GM12874 (cell line): ENCODE results near the gene HIVEP3.

Source experiments
- CTCF ChIP-seq: IDR thresholded peaks from 2 replicates; pipeline ENCODE4 v1.5.1; 2011; ENCODE audit warnings: low read depth, mild to moderate bottlenecking, control low read depth, low read length, moderate library complexity; ENCODE audit not compliant: insufficient read depth

Gene HIVEP3

GRCh38 chr1:41724248-41724647, 194.5 kb downstream of the HIVEP3 start:
- TF ChIP-seq CTCF: no peak

- no peak for TF ChIP-seq CTCF
Observed at GRCh38 chr1:41723786-41724185, 194.9 kb downstream of the HIVEP3 start.

GRCh38 chr1:41722184-41722583, 196.5 kb downstream of the HIVEP3 start:
- no peak for TF ChIP-seq CTCF

DNA sequence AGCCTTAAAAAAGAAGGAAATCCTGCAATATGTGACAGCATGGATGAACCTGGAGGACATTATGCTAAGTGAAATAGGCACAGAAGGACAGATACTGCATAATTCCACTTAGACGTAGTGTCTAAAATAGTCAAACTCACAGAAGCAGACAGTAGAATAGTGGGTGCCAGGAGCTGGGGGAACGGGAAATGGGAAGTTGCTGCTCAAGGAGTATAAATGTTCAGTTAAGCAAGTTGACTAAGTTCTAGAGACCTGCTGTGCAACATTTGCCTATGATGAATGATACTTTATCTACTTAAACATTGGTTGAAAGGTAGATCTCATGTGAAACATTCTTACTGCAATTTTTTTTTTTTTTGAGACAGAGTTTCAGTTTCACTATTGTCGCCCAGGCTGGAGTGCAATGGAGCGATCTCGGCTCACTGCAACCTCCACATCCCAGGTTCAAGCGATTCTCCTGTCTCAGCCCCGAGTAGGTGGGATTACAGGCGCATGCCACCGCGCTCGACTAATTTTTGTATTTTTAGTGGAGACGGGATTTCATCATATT, 197.8 kb downstream of the HIVEP3 start:
- no peak for TF ChIP-seq CTCF

GRCh38 chr1:41719590-41719989, 199.1 kb downstream of the HIVEP3 start:
- no peak for TF ChIP-seq CTCF

GRCh38 chr1:41719128-41719527, 199.6 kb downstream of the HIVEP3 start:
- no peak for TF ChIP-seq CTCF

DNA sequence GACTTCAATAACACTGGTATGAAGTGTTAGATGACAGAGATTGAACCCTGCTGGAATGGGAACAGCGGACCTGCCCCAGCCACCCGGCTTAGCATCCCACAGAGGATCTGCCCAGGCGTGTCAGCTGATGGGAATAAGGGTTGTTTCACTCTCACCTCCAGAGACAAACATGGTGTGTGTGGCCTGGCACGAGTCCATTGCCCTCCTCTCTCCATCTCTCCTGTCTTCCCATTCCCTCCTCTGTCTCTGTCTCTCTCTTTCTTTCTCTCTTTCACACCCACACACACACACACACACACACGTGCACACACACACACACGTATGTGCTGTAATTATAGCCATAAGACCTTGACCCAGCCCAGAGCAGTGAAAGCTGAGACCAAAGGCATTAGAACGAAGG, 200.2 kb downstream of the HIVEP3 start:
- no peak for TF ChIP-seq CTCF
